GM23338 (cell line): Measurements from ENCODE around the gene GRID1.

Experiments
- CREB1 ChIP-seq: fragments of 250-450 bp; sonication (Bioruptor Pico); IDR thresholded peaks from 2 replicates; pipeline ENCODE4 v1.5.0; 2020; ENCODE audit warnings: low read depth, mild to moderate bottlenecking, moderate library complexity
- EZH2 ChIP-seq: fragments of 200-600 bp; sonication (generic); IDR thresholded peaks from one replicate; pipeline ENCODE4 v1.8.0; 2017; ENCODE audit warnings: antibody characterized with exemption, mild to moderate bottlenecking, low read depth; ENCODE audit not compliant: unreplicated experiment
- EZH2phosphoT487 ChIP-seq: fragments of 200-600 bp; sonication (generic); IDR thresholded peaks from one replicate; pipeline ENCODE4 v1.8.1; 2018; ENCODE audit warnings: antibody characterized with exemption; ENCODE audit not compliant: unreplicated experiment
- JUNB ChIP-seq: IDR thresholded peaks from one replicate; pipeline ENCODE4 v1.6.1; 2016; ENCODE audit warnings: antibody characterized with exemption; ENCODE audit not compliant: unreplicated experiment
- POLR2AphosphoS5 ChIP-seq: IDR thresholded peaks from 2 replicates; pipeline ENCODE4 v1.6.1; 2016; ENCODE audit warnings: antibody characterized with exemption, low read depth
- STAT1 ChIP-seq: IDR thresholded peaks from one replicate; pipeline ENCODE4 v1.6.1; 2016; ENCODE audit warnings: antibody characterized with exemption; ENCODE audit not compliant: unreplicated experiment
- ZNF331 ChIP-seq: fragments of 250-450 bp; sonication (Bioruptor Pico); IDR thresholded peaks from 2 replicates; pipeline ENCODE4 v1.5.0; 2020; ENCODE audit warnings: low read depth, mild to moderate bottlenecking, moderate library complexity
- TF ChIP-seq, protein P1 (sequence below), 2 experiments: fragments of 200-600 bp in 1 of 2; sonication (generic) in 1 of 2; conservative IDR thresholded peaks; 2 replicates each; pipeline versions ENCODE4 v1.5.1 to v1.6.1; 2016 to 2017; ENCODE audit warnings: antibody characterized with exemption in 2 of 2, low read depth in 2 of 2, mild to moderate bottlenecking in 2 of 2, moderate library complexity in 1 of 2
- TF ChIP-seq, protein P2 (sequence below): IDR thresholded peaks from 2 replicates; pipeline ENCODE4 v1.6.1; 2016; ENCODE audit warnings: antibody characterized with exemption
- TF ChIP-seq, protein P3 (sequence below): IDR thresholded peaks from one replicate; pipeline ENCODE4 v1.6.1; 2018; ENCODE audit warnings: antibody characterized with exemption; ENCODE audit not compliant: unreplicated experiment
- TF ChIP-seq, protein P4 (sequence below): fragments of 250-450 bp; sonication (Bioruptor Pico); IDR thresholded peaks from 2 replicates; pipeline ENCODE4 v1.5.0; 2020; ENCODE audit warnings: mild to moderate bottlenecking, moderate library complexity

DNA sequence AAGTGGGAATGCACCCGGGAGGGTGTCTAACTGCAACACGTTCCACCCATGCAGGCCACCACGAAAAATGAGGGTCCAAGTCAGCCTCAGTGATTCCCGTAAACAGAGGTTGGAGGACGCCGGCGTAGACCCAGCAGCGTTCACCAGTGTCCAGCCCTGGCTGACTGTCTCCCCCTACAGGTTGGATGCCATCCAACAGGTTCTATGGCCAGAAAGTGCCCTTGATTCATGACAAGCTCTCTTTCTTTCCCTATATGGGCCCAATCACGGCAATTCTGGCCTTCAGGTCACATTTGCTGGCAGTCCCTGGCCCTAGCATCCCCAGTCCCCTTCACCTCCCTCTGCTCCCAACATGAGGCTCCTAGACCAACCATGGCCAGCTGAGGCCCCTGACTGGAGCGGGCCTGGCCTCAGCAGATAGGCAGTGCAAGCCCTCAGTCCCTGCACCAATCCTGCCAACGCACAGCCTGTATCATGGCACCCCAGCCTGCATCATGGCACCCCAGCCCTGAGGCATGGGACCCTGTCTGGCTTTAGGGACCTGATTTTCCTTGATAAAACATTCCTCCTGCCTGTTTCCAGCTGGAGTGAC lies 227.4 kb downstream of the GRID1 start:
- TF ChIP-seq EZH2, result no peak
- no peak for TF ChIP-seq POLR2AphosphoS5
- TF ChIP-seq, protein P1, sequence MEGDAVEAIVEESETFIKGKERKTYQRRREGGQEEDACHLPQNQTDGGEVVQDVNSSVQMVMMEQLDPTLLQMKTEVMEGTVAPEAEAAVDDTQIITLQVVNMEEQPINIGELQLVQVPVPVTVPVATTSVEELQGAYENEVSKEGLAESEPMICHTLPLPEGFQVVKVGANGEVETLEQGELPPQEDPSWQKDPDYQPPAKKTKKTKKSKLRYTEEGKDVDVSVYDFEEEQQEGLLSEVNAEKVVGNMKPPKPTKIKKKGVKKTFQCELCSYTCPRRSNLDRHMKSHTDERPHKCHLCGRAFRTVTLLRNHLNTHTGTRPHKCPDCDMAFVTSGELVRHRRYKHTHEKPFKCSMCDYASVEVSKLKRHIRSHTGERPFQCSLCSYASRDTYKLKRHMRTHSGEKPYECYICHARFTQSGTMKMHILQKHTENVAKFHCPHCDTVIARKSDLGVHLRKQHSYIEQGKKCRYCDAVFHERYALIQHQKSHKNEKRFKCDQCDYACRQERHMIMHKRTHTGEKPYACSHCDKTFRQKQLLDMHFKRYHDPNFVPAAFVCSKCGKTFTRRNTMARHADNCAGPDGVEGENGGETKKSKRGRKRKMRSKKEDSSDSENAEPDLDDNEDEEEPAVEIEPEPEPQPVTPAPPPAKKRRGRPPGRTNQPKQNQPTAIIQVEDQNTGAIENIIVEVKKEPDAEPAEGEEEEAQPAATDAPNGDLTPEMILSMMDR (conservative IDR thresholded peaks at IDR 0.05; ENCODE audit: low read depth in 2 of 2), result peak; percentile 52 to 75
- no peak for TF ChIP-seq JUNB
- no peak for TF ChIP-seq CREB1 (CRISPR knock-in tag)
- TF ChIP-seq, protein P2, sequence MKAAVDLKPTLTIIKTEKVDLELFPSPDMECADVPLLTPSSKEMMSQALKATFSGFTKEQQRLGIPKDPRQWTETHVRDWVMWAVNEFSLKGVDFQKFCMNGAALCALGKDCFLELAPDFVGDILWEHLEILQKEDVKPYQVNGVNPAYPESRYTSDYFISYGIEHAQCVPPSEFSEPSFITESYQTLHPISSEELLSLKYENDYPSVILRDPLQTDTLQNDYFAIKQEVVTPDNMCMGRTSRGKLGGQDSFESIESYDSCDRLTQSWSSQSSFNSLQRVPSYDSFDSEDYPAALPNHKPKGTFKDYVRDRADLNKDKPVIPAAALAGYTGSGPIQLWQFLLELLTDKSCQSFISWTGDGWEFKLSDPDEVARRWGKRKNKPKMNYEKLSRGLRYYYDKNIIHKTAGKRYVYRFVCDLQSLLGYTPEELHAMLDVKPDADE, result no peak
- TF ChIP-seq, protein P3, sequence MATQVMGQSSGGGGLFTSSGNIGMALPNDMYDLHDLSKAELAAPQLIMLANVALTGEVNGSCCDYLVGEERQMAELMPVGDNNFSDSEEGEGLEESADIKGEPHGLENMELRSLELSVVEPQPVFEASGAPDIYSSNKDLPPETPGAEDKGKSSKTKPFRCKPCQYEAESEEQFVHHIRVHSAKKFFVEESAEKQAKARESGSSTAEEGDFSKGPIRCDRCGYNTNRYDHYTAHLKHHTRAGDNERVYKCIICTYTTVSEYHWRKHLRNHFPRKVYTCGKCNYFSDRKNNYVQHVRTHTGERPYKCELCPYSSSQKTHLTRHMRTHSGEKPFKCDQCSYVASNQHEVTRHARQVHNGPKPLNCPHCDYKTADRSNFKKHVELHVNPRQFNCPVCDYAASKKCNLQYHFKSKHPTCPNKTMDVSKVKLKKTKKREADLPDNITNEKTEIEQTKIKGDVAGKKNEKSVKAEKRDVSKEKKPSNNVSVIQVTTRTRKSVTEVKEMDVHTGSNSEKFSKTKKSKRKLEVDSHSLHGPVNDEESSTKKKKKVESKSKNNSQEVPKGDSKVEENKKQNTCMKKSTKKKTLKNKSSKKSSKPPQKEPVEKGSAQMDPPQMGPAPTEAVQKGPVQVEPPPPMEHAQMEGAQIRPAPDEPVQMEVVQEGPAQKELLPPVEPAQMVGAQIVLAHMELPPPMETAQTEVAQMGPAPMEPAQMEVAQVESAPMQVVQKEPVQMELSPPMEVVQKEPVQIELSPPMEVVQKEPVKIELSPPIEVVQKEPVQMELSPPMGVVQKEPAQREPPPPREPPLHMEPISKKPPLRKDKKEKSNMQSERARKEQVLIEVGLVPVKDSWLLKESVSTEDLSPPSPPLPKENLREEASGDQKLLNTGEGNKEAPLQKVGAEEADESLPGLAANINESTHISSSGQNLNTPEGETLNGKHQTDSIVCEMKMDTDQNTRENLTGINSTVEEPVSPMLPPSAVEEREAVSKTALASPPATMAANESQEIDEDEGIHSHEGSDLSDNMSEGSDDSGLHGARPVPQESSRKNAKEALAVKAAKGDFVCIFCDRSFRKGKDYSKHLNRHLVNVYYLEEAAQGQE, result no peak
- TF ChIP-seq, protein P4, sequence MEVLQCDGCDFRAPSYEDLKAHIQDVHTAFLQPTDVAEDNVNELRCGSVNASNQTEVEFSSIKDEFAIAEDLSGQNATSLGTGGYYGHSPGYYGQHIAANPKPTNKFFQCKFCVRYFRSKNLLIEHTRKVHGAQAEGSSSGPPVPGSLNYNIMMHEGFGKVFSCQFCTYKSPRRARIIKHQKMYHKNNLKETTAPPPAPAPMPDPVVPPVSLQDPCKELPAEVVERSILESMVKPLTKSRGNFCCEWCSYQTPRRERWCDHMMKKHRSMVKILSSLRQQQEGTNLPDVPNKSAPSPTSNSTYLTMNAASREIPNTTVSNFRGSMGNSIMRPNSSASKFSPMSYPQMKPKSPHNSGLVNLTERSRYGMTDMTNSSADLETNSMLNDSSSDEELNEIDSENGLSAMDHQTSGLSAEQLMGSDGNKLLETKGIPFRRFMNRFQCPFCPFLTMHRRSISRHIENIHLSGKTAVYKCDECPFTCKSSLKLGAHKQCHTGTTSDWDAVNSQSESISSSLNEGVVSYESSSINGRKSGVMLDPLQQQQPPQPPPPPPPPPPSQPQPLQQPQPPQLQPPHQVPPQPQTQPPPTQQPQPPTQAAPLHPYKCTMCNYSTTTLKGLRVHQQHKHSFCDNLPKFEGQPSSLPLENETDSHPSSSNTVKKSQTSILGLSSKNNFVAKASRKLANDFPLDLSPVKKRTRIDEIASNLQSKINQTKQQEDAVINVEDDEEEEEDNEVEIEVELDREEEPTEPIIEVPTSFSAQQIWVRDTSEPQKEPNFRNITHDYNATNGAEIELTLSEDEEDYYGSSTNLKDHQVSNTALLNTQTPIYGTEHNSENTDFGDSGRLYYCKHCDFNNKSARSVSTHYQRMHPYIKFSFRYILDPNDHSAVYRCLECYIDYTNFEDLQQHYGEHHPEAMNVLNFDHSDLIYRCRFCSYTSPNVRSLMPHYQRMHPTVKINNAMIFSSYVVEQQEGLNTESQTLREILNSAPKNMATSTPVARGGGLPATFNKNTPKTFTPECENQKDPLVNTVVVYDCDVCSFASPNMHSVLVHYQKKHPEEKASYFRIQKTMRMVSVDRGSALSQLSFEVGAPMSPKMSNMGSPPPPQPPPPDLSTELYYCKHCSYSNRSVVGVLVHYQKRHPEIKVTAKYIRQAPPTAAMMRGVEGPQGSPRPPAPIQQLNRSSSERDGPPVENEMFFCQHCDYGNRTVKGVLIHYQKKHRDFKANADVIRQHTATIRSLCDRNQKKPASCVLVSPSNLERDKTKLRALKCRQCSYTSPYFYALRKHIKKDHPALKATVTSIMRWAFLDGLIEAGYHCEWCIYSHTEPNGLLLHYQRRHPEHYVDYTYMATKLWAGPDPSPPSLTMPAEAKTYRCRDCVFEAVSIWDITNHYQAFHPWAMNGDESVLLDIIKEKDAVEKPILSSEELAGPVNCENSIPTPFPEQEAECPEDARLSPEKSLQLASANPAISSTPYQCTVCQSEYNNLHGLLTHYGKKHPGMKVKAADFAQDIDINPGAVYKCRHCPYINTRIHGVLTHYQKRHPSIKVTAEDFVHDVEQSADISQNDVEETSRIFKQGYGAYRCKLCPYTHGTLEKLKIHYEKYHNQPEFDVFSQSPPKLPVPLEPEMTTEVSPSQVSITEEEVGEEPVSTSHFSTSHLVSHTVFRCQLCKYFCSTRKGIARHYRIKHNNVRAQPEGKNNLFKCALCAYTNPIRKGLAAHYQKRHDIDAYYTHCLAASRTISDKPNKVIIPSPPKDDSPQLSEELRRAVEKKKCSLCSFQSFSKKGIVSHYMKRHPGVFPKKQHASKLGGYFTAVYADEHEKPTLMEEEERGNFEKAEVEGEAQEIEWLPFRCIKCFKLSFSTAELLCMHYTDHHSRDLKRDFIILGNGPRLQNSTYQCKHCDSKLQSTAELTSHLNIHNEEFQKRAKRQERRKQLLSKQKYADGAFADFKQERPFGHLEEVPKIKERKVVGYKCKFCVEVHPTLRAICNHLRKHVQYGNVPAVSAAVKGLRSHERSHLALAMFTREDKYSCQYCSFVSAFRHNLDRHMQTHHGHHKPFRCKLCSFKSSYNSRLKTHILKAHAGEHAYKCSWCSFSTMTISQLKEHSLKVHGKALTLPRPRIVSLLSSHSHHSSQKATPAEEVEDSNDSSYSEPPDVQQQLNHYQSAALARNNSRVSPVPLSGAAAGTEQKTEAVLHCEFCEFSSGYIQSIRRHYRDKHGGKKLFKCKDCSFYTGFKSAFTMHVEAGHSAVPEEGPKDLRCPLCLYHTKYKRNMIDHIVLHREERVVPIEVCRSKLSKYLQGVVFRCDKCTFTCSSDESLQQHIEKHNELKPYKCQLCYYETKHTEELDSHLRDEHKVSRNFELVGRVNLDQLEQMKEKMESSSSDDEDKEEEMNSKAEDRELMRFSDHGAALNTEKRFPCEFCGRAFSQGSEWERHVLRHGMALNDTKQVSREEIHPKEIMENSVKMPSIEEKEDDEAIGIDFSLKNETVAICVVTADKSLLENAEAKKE (CRISPR knock-in tag), result no peak
- TF ChIP-seq STAT1, result no peak
- no peak for TF ChIP-seq EZH2phosphoT487
- no peak for TF ChIP-seq ZNF331 (CRISPR knock-in tag)
